IPS-18a (cell line): Measurements from ENCODE around the gene EHMT1.
"Not testable (repeated sequence)": the region's sequence is repeated elsewhere in the genome, so short reads cannot be mapped to it uniquely, and the experiment has no call there.

Experiments used
- H3K27ac ChIP-seq: one replicate; pipeline ENCODE4 v1.5.1; 2013; ENCODE audit warnings: low read length
- H3K27me3 ChIP-seq: one replicate; pipeline ENCODE4 v1.6.1; 2013; ENCODE audit warnings: mild to moderate bottlenecking, low read length; ENCODE audit not compliant: control insufficient read depth, insufficient read depth
- H3K36me3 ChIP-seq: one replicate; pipeline ENCODE4 v1.6.1; 2013; ENCODE audit warnings: low read depth, low read length; ENCODE audit not compliant: control insufficient read depth
- H3K4me1 ChIP-seq: one replicate; pipeline ENCODE4 v1.6.1; 2013; ENCODE audit warnings: low read depth, low read length; ENCODE audit not compliant: control insufficient read depth
- H3K4me3 ChIP-seq: one replicate; pipeline ENCODE4 v1.5.1; 2013; ENCODE audit warnings: low read length
- H3K9ac ChIP-seq: one replicate; pipeline ENCODE4 v1.6.1; 2013; ENCODE audit warnings: mild to moderate bottlenecking, low read length, moderate library complexity
- H3K9me3 ChIP-seq: one replicate; pipeline ENCODE4 v1.6.1; 2013; ENCODE audit warnings: low read depth, low read length; ENCODE audit not compliant: control insufficient read depth

Gene EHMT1

GRCh38 chr9:137883977-137884376 is 265.2 kb downstream of the EHMT1 start:
- H3K4me3 ChIP-seq, H3K36me3 ChIP-seq, H3K9ac ChIP-seq, H3K27me3 ChIP-seq, H3K4me1 ChIP-seq, H3K9me3 ChIP-seq, H3K27ac ChIP-seq: not testable (repeated sequence)

- not testable (repeated sequence) for H3K9ac ChIP-seq, H3K4me3 ChIP-seq, H3K36me3 ChIP-seq, H3K27me3 ChIP-seq, H3K27ac ChIP-seq, H3K9me3 ChIP-seq, H3K4me1 ChIP-seq
These were observed 265.7 kb downstream of the EHMT1 start for GRCh38 chr9:137884547-137884946.

- not testable (repeated sequence) for H3K9me3 ChIP-seq, H3K4me1 ChIP-seq, H3K4me3 ChIP-seq, H3K36me3 ChIP-seq, H3K9ac ChIP-seq, H3K27ac ChIP-seq, H3K27me3 ChIP-seq
These were observed 266.3 kb downstream of the EHMT1 start for GRCh38 chr9:137885121-137885520.
